Measurements from ENCODE around the gene E2F4.

E2F4 gene

GRCh38 chr16:67165121-67166078 lies 26.6 kb upstream of the E2F4 start:
- Histone ChIP-seq H3K4me1 (ENCODE audit: low read length) (peaks cover 48% of the 10 kb centered on the region), H3K27me3 (ENCODE audit: low read depth, low read length) (no peaks in the 10 kb centered on the region), H2AFZ (ENCODE audit: low read depth, low read length) (no peak overlapping the region), H3K9me3 (ENCODE audit: insufficient read depth, low read length) (no peaks in the 10 kb centered on the region), H3K9ac (ENCODE audit: low read length) (no peak overlapping the region), H3K4me2 (ENCODE audit: low read length) (no peak overlapping the region), H3K27ac (ENCODE audit: low read length) (no peak overlapping the region), H3K4me3 (ENCODE audit: low read length) (no peak overlapping the region), H3K36me3 (replicated peaks; ENCODE audit: low read depth, low read length) (peaks cover 10% of the 10 kb centered on the region), H3K79me2 (ENCODE audit: low read length) (peaks cover 7% of the 10 kb centered on the region; the same call in 1 of the 2 replicates), H4K20me1 (ENCODE audit: insufficient read depth, low read length) (no peaks in the 10 kb centered on the region)
- no peak for TF ChIP-seq EZH2phosphoT487 (IDR thresholded peaks at IDR 0.05; ENCODE audit: low read depth)
- TF ChIP-seq CTCF (IDR thresholded peaks at IDR 0.05; ENCODE audit: low read depth, low read length), result no peak

GRCh38 chr16:67166110-67166547 lies 25.8 kb upstream of the E2F4 start:
- no peaks in the 10 kb centered on the region for H4K20me1 ChIP-seq (ENCODE audit: insufficient read depth, low read length)
- H3K4me2 ChIP-seq (ENCODE audit: low read length), result peak overlapping the region; percentile 61
- H3K4me1 ChIP-seq (ENCODE audit: low read length), result peaks cover 46% of the 10 kb centered on the region

GRCh38 chr16:67166598-67167168 lies 25.3 kb upstream of the E2F4 start:
- peaks cover 11% of the 10 kb centered on the region for H3K36me3 ChIP-seq (replicated peaks; ENCODE audit: low read depth, low read length)
- H3K4me1 ChIP-seq (ENCODE audit: low read length), result peaks cover 52% of the 10 kb centered on the region
- H3K79me2 ChIP-seq (ENCODE audit: low read length), result peaks cover 7% of the 10 kb centered on the region; the same call in 1 of the 2 replicates
- no peaks in the 10 kb centered on the region for H3K27me3 ChIP-seq (ENCODE audit: low read depth, low read length)
- H3K27ac ChIP-seq (ENCODE audit: low read length), result peak overlapping the region; percentile 45
- H3K9ac ChIP-seq (ENCODE audit: low read length), result peak overlapping the region; percentile 50
- no peak overlapping the region for H2AFZ ChIP-seq (ENCODE audit: low read depth, low read length)
- no peaks in the 10 kb centered on the region for H3K9me3 ChIP-seq (ENCODE audit: insufficient read depth, low read length)
- peak overlapping the region; percentile 61 for H3K4me2 ChIP-seq (ENCODE audit: low read length)
- peak overlapping the region; percentile 50 for H3K4me3 ChIP-seq (ENCODE audit: low read length)
- no peaks in the 10 kb centered on the region for H4K20me1 ChIP-seq (ENCODE audit: insufficient read depth, low read length)
- TF ChIP-seq CTCF (IDR thresholded peaks at IDR 0.05; ENCODE audit: low read depth, low read length) (no peak), EZH2phosphoT487 (IDR thresholded peaks at IDR 0.05; ENCODE audit: low read depth) (no peak)

More at GRCh38 chr16:67166110-67166547, 25.8 kb upstream of the E2F4 start:
- peak overlapping the region; percentile 45 for H3K27ac ChIP-seq (ENCODE audit: low read length)
- 0 out of 2 replicates have a peak, but pooled peaks cover 1% of the 10 kb centered on the region for H3K79me2 ChIP-seq (ENCODE audit: low read length)
- H3K9ac ChIP-seq (ENCODE audit: low read length), result peak overlapping the region; percentile 50; the same call in 1 of the 2 replicates
- TF ChIP-seq CTCF (IDR thresholded peaks at IDR 0.05; ENCODE audit: low read depth, low read length) (no peak), EZH2phosphoT487 (IDR thresholded peaks at IDR 0.05; ENCODE audit: low read depth) (no peak)
- no peaks in the 10 kb centered on the region for H3K9me3 ChIP-seq (ENCODE audit: insufficient read depth, low read length)
- no peak overlapping the region for H2AFZ ChIP-seq (ENCODE audit: low read depth, low read length)
- H3K27me3 ChIP-seq (ENCODE audit: low read depth, low read length), result no peaks in the 10 kb centered on the region
- peak overlapping the region; percentile 50; the same call in 1 of the 2 replicates for H3K4me3 ChIP-seq (ENCODE audit: low read length)
- H3K36me3 ChIP-seq (replicated peaks; ENCODE audit: low read depth, low read length), result peaks cover 6% of the 10 kb centered on the region

- H3K36me3 ChIP-seq (replicated peaks; ENCODE audit: low read depth, low read length), result peaks cover 10% of the 10 kb centered on the region
- TF ChIP-seq EZH2phosphoT487 (IDR thresholded peaks at IDR 0.05; ENCODE audit: low read depth) (no peak), CTCF (IDR thresholded peaks at IDR 0.05; ENCODE audit: low read depth, low read length) (no peak)
- H3K4me3 ChIP-seq (ENCODE audit: low read length), result peak overlapping the region; percentile 50
- H3K9ac ChIP-seq (ENCODE audit: low read length), result peak overlapping the region; percentile 50
- H3K4me2 ChIP-seq (ENCODE audit: low read length), result peak overlapping the region; percentile 61
- H3K27me3 ChIP-seq (ENCODE audit: low read depth, low read length), result no peaks in the 10 kb centered on the region
- no peak overlapping the region for H2AFZ ChIP-seq (ENCODE audit: low read depth, low read length)
- no peaks in the 10 kb centered on the region for H4K20me1 ChIP-seq (ENCODE audit: insufficient read depth, low read length)
- peaks cover 58% of the 10 kb centered on the region for H3K4me1 ChIP-seq (ENCODE audit: low read length)
- no peaks in the 10 kb centered on the region for H3K9me3 ChIP-seq (ENCODE audit: insufficient read depth, low read length)
- peak overlapping the region; percentile 45 for H3K27ac ChIP-seq (ENCODE audit: low read length)
- peaks cover 10% of the 10 kb centered on the region; the same call in 1 of the 2 replicates for H3K79me2 ChIP-seq (ENCODE audit: low read length)
Measured at GRCh38 chr16:67167588-67167987, 24.4 kb upstream of the E2F4 start.
